ENCODE data around the gene DERL3.
A peak's percentile ranks its signal among the peaks of the same experiment; 100 is the strongest.

DERL3 gene

DNA sequence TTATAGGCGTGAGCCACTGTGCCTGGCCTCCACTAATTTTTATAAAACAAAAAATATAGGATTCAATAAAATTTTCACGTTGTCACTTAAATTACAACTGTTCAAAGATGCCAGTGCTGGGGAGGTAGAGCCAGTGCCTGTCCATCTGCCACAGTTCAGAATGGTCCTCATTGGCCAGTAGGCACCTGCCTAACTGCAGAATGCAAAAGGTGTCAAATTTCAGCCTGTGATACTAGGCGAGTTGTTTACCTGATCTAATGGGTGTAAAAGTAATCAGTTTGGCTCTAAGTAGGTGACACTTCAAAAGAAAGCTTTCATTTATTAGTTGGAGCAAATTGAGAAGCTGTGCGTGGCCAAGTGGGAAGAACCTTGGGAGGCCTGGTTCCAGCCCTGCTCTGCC is 49.7 kb downstream of the DERL3 start:
- H3K4me1 ChIP-seq (ENCODE audit: insufficient read depth, low read length) = peaks cover 42% of the 10 kb centered on the region
- ATAC-seq (ENCODE audit: insufficient read depth, low read depth) (no peak), DNase-seq (no peak)
- no peaks in the 10 kb centered on the region for H3K9me3 ChIP-seq (ENCODE audit: insufficient read depth, low read length, severe bottlenecking)
- H4K20me1 ChIP-seq (ENCODE audit: insufficient read depth, low read length) = peaks cover 57% of the 10 kb centered on the region
- peak overlapping the region; percentile 76; the same call in 1 of the 2 replicates for H3K4me2 ChIP-seq (ENCODE audit: insufficient read depth, low read length)
- H3K9ac ChIP-seq (ENCODE audit: low read depth, low read length) = peak overlapping the region; percentile 22; the same call in 1 of the 2 replicates
- peak overlapping the region in 1 of 2 experiments; percentile 29; a peak in 1 of 4 replicates for H3K4me3 ChIP-seq (ENCODE audit: low read depth in 1 of 2, low read length in 2 of 2)
- no peaks in the 10 kb centered on the region for H3K27me3 ChIP-seq (ENCODE audit: insufficient read depth, low read length, poor library complexity)
- H3K36me3 ChIP-seq (ENCODE audit: insufficient read depth, low read length) = peaks cover 52% of the 10 kb centered on the region
- no peak overlapping the region for H2AFZ ChIP-seq (ENCODE audit: low read depth, low read length)
- H3K27ac ChIP-seq (ENCODE audit: low read length) = no peak overlapping the region
- H3K79me2 ChIP-seq (ENCODE audit: insufficient read depth, low read length) = peaks cover 66% of the 10 kb centered on the region
- TF ChIP-seq, protein P1, sequence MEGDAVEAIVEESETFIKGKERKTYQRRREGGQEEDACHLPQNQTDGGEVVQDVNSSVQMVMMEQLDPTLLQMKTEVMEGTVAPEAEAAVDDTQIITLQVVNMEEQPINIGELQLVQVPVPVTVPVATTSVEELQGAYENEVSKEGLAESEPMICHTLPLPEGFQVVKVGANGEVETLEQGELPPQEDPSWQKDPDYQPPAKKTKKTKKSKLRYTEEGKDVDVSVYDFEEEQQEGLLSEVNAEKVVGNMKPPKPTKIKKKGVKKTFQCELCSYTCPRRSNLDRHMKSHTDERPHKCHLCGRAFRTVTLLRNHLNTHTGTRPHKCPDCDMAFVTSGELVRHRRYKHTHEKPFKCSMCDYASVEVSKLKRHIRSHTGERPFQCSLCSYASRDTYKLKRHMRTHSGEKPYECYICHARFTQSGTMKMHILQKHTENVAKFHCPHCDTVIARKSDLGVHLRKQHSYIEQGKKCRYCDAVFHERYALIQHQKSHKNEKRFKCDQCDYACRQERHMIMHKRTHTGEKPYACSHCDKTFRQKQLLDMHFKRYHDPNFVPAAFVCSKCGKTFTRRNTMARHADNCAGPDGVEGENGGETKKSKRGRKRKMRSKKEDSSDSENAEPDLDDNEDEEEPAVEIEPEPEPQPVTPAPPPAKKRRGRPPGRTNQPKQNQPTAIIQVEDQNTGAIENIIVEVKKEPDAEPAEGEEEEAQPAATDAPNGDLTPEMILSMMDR (IDR thresholded peaks at IDR 0.05; ENCODE audit: borderline replicate concordance, extremely low read depth, low read length, poor library complexity, severe bottlenecking) = no peak
- no peak for TF ChIP-seq EZH2 (IDR thresholded peaks at IDR 0.05; ENCODE audit: borderline replicate concordance, low read depth, low read length, severe bottlenecking)

DNA sequence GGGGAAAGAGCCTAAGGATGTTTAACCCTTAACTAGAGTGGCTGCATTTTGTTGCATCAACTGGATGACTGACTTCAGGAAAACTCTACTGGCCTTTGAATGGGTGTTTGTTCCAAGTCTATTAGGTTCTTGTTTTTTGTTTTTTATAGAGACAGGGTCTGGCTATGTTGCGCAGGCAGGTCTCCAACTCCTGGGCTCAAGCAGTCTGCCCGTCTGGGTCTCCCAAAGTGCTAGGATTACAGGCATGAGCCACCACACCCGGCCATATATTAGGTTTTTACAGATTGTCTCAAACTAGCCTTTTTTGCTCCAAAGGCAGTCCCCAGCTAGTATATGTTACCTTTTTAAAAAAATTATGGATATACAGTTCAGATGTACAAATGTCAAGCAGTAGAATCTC is 50.9 kb downstream of the DERL3 start:
- peak overlapping the region; percentile 44 to 85; a peak in 3 of 4 replicates for H3K4me3 ChIP-seq (ENCODE audit: low read depth in 1 of 2, low read length in 2 of 2)
- H3K4me1 ChIP-seq (ENCODE audit: insufficient read depth, low read length) = peaks cover 42% of the 10 kb centered on the region
- DNase-seq = no peak
- peak overlapping the region; percentile 99 for H3K9ac ChIP-seq (ENCODE audit: low read depth, low read length)
- H2AFZ ChIP-seq (ENCODE audit: low read depth, low read length) = no peak overlapping the region
- H3K9me3 ChIP-seq (ENCODE audit: insufficient read depth, low read length, severe bottlenecking) = no peaks in the 10 kb centered on the region
- peaks cover 41% of the 10 kb centered on the region for H3K36me3 ChIP-seq (ENCODE audit: insufficient read depth, low read length)
- peak overlapping the region; percentile 61 for H3K27ac ChIP-seq (ENCODE audit: low read length)
- peaks cover 51% of the 10 kb centered on the region for H4K20me1 ChIP-seq (ENCODE audit: insufficient read depth, low read length)
- peaks cover 59% of the 10 kb centered on the region for H3K79me2 ChIP-seq (ENCODE audit: insufficient read depth, low read length)
- ATAC-seq (ENCODE audit: insufficient read depth, low read depth) = no peak
- TF ChIP-seq, protein P1 (IDR thresholded peaks at IDR 0.05; ENCODE audit: borderline replicate concordance, extremely low read depth, low read length, poor library complexity, severe bottlenecking) = no peak
- no peak for TF ChIP-seq EZH2 (IDR thresholded peaks at IDR 0.05; ENCODE audit: borderline replicate concordance, low read depth, low read length, severe bottlenecking)
- no peaks in the 10 kb centered on the region for H3K27me3 ChIP-seq (ENCODE audit: insufficient read depth, low read length, poor library complexity)
- peak overlapping the region; percentile 76 for H3K4me2 ChIP-seq (ENCODE audit: insufficient read depth, low read length)

DNA sequence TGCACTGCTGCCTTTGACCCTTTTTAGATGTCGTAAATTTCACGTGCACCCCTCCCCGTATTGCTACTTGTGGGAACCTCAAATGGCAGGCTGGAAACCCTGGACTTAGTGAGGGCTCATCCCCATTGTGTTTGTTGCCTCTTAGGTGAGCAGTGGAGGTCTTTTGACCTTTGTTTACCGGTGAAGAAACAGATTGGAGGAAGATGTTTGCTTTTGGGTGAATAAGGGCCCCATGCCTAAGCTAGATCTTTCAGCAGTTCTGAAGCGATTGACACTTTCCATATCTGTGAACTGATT is 51.3 kb downstream of the DERL3 start:
- Histone ChIP-seq H3K9me3 (ENCODE audit: insufficient read depth, low read length, severe bottlenecking) (no peaks in the 10 kb centered on the region), H3K79me2 (ENCODE audit: insufficient read depth, low read length) (peaks cover 55% of the 10 kb centered on the region), H3K36me3 (ENCODE audit: insufficient read depth, low read length) (peaks cover 37% of the 10 kb centered on the region), H3K4me3 (ENCODE audit: low read depth in 1 of 2, low read length in 2 of 2) (peak overlapping the region; percentile 44 to 85; a peak in 3 of 4 replicates), H2AFZ (ENCODE audit: low read depth, low read length) (peak overlapping the region; percentile 68), H3K4me2 (ENCODE audit: insufficient read depth, low read length) (peak overlapping the region; percentile 76), H3K4me1 (ENCODE audit: insufficient read depth, low read length) (peaks cover 42% of the 10 kb centered on the region), H3K9ac (ENCODE audit: low read depth, low read length) (peak overlapping the region; percentile 99), H4K20me1 (ENCODE audit: insufficient read depth, low read length) (peaks cover 48% of the 10 kb centered on the region), H3K27ac (ENCODE audit: low read length) (peak overlapping the region; percentile 61), H3K27me3 (ENCODE audit: insufficient read depth, low read length, poor library complexity) (no peaks in the 10 kb centered on the region)
- DNase-seq (no peak), ATAC-seq (ENCODE audit: insufficient read depth, low read depth) (no peak)
- TF ChIP-seq, protein P1 (IDR thresholded peaks at IDR 0.05; ENCODE audit: borderline replicate concordance, extremely low read depth, low read length, poor library complexity, severe bottlenecking) = no peak
- no peak for TF ChIP-seq EZH2 (IDR thresholded peaks at IDR 0.05; ENCODE audit: borderline replicate concordance, low read depth, low read length, severe bottlenecking)
